HCT116 (cell line): ENCODE results near the gene ABHD14A. TPM values are rescaled to one million over a fixed set of nuclear protein-coding genes. Genes with fewer than 3 reads are reported as not detected.

Experiments used
- ATAC-seq: fragments of 200-7000 bp; cut with Tn5 transposase; 2 replicates; pipeline ENCODE4 v1.9.1; 2020; ENCODE audit warnings: mild to moderate bottlenecking, moderate library complexity
- BruUV-seq: library from RNA; stranded (reverse); fragments of 400-500 nt; replicated peaks from 2 replicates; lab custom pipeline; 2021; lab: Mats Ljungman, UMichigan
- CTCF ChIA-PET: fragments of 300-600 bp; sonication (Branson Sonifier 250); formaldehyde crosslinking; loops from one replicate; lab custom pipeline; 2021; ENCODE audit warnings: antibody characterized with exemption; lab: Charles Lee
- POLR2A ChIA-PET: fragments of 300-600, 350-600 bp; sonication (Branson Sonifier 250); formaldehyde crosslinking; loops from one replicate; lab custom pipeline; 2021; ENCODE audit warnings: antibody characterized with exemption; lab: Charles Lee
- RAD21 ChIA-PET, 2 experiments: fragments of 300-600 bp; sonication (Branson Sonifier 250); formaldehyde crosslinking; loops; one replicate each; lab custom pipeline; 2023; ENCODE audit warnings: low total read pairs in 2 of 2; ENCODE audit not compliant: uncharacterized antibody in 2 of 2, unreplicated experiment in 2 of 2, low non-redundant PET in 1 of 2; lab: Charles Lee
- DNase-seq: peaks from one replicate; pipeline ENCODE4 v3.0.0-alpha.2; 2010; ENCODE audit warnings: low read depth, low spot score
- H2AFZ ChIP-seq: fragments of 200-600 bp; shearing (Covaris generic), sonication (generic); 2 replicates; pipeline ENCODE4 v1.6.1; 2017; ENCODE audit warnings: low read depth, mixed run types, mixed read lengths, antibody characterized with exemption, low read length; ENCODE audit not compliant: poor library complexity, severe bottlenecking
- H3K27ac ChIP-seq: 2 replicates; pipeline ENCODE4 v1.5.1; 2012; ENCODE audit warnings: low read depth, low read length
- H3K27me3 ChIP-seq: fragments of 200-600 bp; sonication (generic); 2 replicates; pipeline ENCODE4 v1.6.1; 2016; ENCODE audit warnings: mixed run types, low read length, mixed read lengths; ENCODE audit not compliant: insufficient read depth
- H3K36me3 ChIP-seq, 2 experiments: fragments of 200-500 bp in 1 of 2; fragments of 200-600 bp in 1 of 2; sonication (Bioruptor generic) in 1 of 2; sonication (generic) in 1 of 2; 2 replicates each; pipeline versions ENCODE4 v1.5.1 to v1.6.1; 2014 to 2016; ENCODE audit warnings: low read length in 2 of 2, inconsistent platforms in 1 of 2, mixed read lengths in 1 of 2, mixed run types in 1 of 2; ENCODE audit not compliant: insufficient read depth in 2 of 2, control insufficient read depth in 1 of 2
- H3K4me1 ChIP-seq, 2 experiments: fragments of 200-600 bp in 1 of 2; sonication (generic) in 1 of 2; 2 replicates each; pipeline versions ENCODE4 v1.5.1 to v1.6.1; 2012 to 2017; ENCODE audit warnings: low read length in 2 of 2, inconsistent platforms in 1 of 2, mild to moderate bottlenecking in 1 of 2, mixed read lengths in 1 of 2, mixed run types in 1 of 2, moderate library complexity in 1 of 2; ENCODE audit not compliant: insufficient read depth in 2 of 2, control insufficient read depth in 1 of 2
- H3K4me2 ChIP-seq: fragments of 200-600 bp; sonication (generic); 2 replicates; pipeline ENCODE4 v1.6.1; 2017; ENCODE audit warnings: mixed run types, low read length, mixed read lengths
- H3K4me3 ChIP-seq, 2 experiments: fragments of 200-600 bp in 1 of 2; sonication (generic) in 1 of 2; replicated peaks in 1 of 2; 2 replicates each; pipeline ENCODE4 v1.5.1; 2011 to 2016; ENCODE audit warnings: low read length in 2 of 2, control low read depth in 1 of 2, low read depth in 1 of 2, mild to moderate bottlenecking in 1 of 2, mixed read lengths in 1 of 2, mixed run types in 1 of 2
- H3K79me2 ChIP-seq: fragments of 200-600 bp; sonication (generic); 2 replicates; pipeline ENCODE4 v1.6.1; 2017; ENCODE audit warnings: mild to moderate bottlenecking, mixed run types, low read length, moderate library complexity, mixed read lengths; ENCODE audit not compliant: insufficient read depth
- H3K9ac ChIP-seq: fragments of 200-600 bp; sonication (generic); 2 replicates; pipeline ENCODE4 v1.6.1; 2016; ENCODE audit warnings: low read length, mixed read lengths
- H3K9me2 ChIP-seq: fragments of 200-600 bp; sonication (generic), shearing (Covaris generic); 2 replicates; pipeline ENCODE4 v1.6.1; 2017; ENCODE audit warnings: mixed run types, mild to moderate bottlenecking, moderate library complexity; ENCODE audit not compliant: insufficient read depth
- H3K9me3 ChIP-seq, 2 experiments: fragments of 200-500 bp in 1 of 2; fragments of 200-600 bp in 1 of 2; sonication (Bioruptor generic) in 1 of 2; sonication (generic) in 1 of 2; 2 replicates each; pipeline ENCODE4 v1.6.1; 2014 to 2017; ENCODE audit warnings: low read length in 2 of 2, mixed read lengths in 2 of 2, inconsistent platforms in 1 of 2, low read depth in 1 of 2, mild to moderate bottlenecking in 1 of 2, mixed run types in 1 of 2, moderate library complexity in 1 of 2; ENCODE audit not compliant: control insufficient read depth in 1 of 2, insufficient read depth in 1 of 2
- H4K20me1 ChIP-seq: fragments of 200-600 bp; sonication (generic), shearing (Covaris generic); 2 replicates; pipeline ENCODE4 v1.6.1; 2017; ENCODE audit warnings: mixed run types, mild to moderate bottlenecking, moderate library complexity; ENCODE audit not compliant: insufficient read depth
- CEBPB ChIP-seq: IDR thresholded peaks from 2 replicates; pipeline ENCODE4 v1.6.1; 2012; ENCODE audit warnings: low read depth
- CTCF ChIP-seq, 3 experiments: fragments of 200-600 bp in 1 of 3; sonication (generic) in 1 of 3; IDR thresholded peaks in 2 of 3; conservative IDR thresholded peaks in 1 of 3; 2 replicates each; pipeline ENCODE4 v1.5.1; 2012 to 2017; ENCODE audit warnings: low read depth in 2 of 3, low read length in 2 of 3, antibody characterized with exemption in 1 of 3, borderline replicate concordance in 1 of 3, control low read depth in 1 of 3, mild to moderate bottlenecking in 1 of 3, mixed read lengths in 1 of 3, mixed run types in 1 of 3, moderate library complexity in 1 of 3; ENCODE audit not compliant: insufficient read depth in 1 of 3
- EGR1 ChIP-seq: IDR thresholded peaks from 2 replicates; pipeline ENCODE4 v1.6.1; 2012; ENCODE audit warnings: low read depth
- EZH2phosphoT487 ChIP-seq: fragments of 200-600 bp; IDR thresholded peaks from 2 replicates; pipeline ENCODE4 v1.6.1; 2018; ENCODE audit warnings: antibody characterized with exemption, borderline replicate concordance
- JUND ChIP-seq: IDR thresholded peaks from 2 replicates; pipeline ENCODE4 v1.6.1; 2012
- MAX ChIP-seq: IDR thresholded peaks from 2 replicates; pipeline ENCODE4 v1.6.1; 2012
- POLR2A ChIP-seq: IDR thresholded peaks from 2 replicates; pipeline ENCODE4 v1.7.0; 2011; ENCODE audit warnings: borderline replicate concordance; ENCODE audit not compliant: insufficient read depth, insufficient read length; ENCODE audit errors: extremely low read depth
- RAD21 ChIP-seq: IDR thresholded peaks from 2 replicates; pipeline ENCODE4 v1.6.1; 2012; ENCODE audit warnings: low read depth, mild to moderate bottlenecking
- SIN3A ChIP-seq: IDR thresholded peaks from 2 replicates; pipeline ENCODE4 v1.6.1; 2012; ENCODE audit warnings: low read depth
- TCF7L2 ChIP-seq: IDR thresholded peaks from 2 replicates; pipeline ENCODE4 v1.7.0; 2011; ENCODE audit warnings: borderline replicate concordance, inconsistent platforms; ENCODE audit not compliant: insufficient read depth, insufficient read length; ENCODE audit errors: extremely low read depth
- ZBTB33 ChIP-seq: IDR thresholded peaks from 2 replicates; pipeline ENCODE4 v1.6.1; 2011; ENCODE audit warnings: mild to moderate bottlenecking, low read length, moderate library complexity; ENCODE audit not compliant: insufficient replicate concordance; ENCODE audit errors: extremely low read depth
- intact Hi-C: fragments of 100-400 bp; cut with micrococcal nuclease; formaldehyde crosslinking; loops from 2 replicates; pipeline ENCODE4 v1.10.0; 2022
- total RNA-seq: library from RNA; stranded (reverse); gene quantifications from one replicate; pipeline ENCODE4 v1.2.1, GENCODE V29; 2021; ENCODE audit not compliant: unreplicated experiment

ABHD14A gene
- total RNA-seq, 1 experiment from 2014 or later = 11.6 TPM

- no peak for DNase-seq
Measured at GRCh38 chr3:52029053-52029452, 54.2 kb downstream of the ABHD14A start.

More at GRCh38 chr3:52029053-52029452, 54.2 kb downstream of the ABHD14A start:
- H3K27ac ChIP-seq = no peak overlapping the region
- no TSS peak for BruUV-seq
- no peaks in the 10 kb centered on the region for H3K27me3 ChIP-seq
- ChIA-PET CTCF (interaction anchor here (1.0 to 2.8 kb wide), 2 partner anchors 12 to 24 kb away, joined by 4 to 7 read pairs; no protein-coding TSS in a partner anchor), RAD21 (no interaction called here), POLR2A (no interaction called here)
- H3K36me3 ChIP-seq = no peaks in the 10 kb centered on the region
- H2AFZ ChIP-seq = no peak overlapping the region
- H3K9me3 ChIP-seq = no peaks in the 10 kb centered on the region
- intact Hi-C loops = no loop called here
- TF ChIP-seq TCF7L2 (no peak), SIN3A (no peak), JUND (no peak), EZH2phosphoT487 (no peak), MAX (no peak), RAD21 (no peak), CEBPB (no peak), CTCF (IDR thresholded peaks at IDR 0.05 in 2 of 3, conservative IDR thresholded peaks at IDR 0.05 in 1 of 3; ENCODE audit: borderline replicate concordance in 1 of 3, insufficient read depth in 1 of 3, low read depth in 2 of 3, low read length in 2 of 3) (no peak), ZBTB33 (no peak), EGR1 (no peak), POLR2A (no peak)
- H3K4me1 ChIP-seq = peaks cover 4 to 15% of the 10 kb centered on the region in 2 experiments
- no peaks in the 10 kb centered on the region for H4K20me1 ChIP-seq
- H3K79me2 ChIP-seq = no peaks in the 10 kb centered on the region
- H3K4me3 ChIP-seq = no peak overlapping the region
- ATAC-seq = no peak
- H3K9ac ChIP-seq = no peak overlapping the region
- no peaks in the 10 kb centered on the region for H3K9me2 ChIP-seq
- H3K4me2 ChIP-seq = no peak overlapping the region
